ENCODE data around the gene KIF1A.
"Not testable (repeated sequence)": the region's sequence is repeated elsewhere in the genome, so short reads cannot be mapped to it uniquely, and the experiment has no call there.

Gene KIF1A

GRCh38 chr2:240698852-240699561 is 121.0 kb downstream of the KIF1A start:
- DNase-seq: not testable (repeated sequence)

GRCh38 chr2:240696469-240696868 is 123.5 kb downstream of the KIF1A start:
- DNase-seq: not testable (repeated sequence)

- DNase-seq: not testable (repeated sequence)
Observed at GRCh38 chr2:240695593-240695992, 124.4 kb downstream of the KIF1A start.

- DNase-seq: not testable (repeated sequence)
Observed at GRCh38 chr2:240694304-240694703, 125.7 kb downstream of the KIF1A start.

GRCh38 chr2:240692583-240693561 is 127.1 kb downstream of the KIF1A start:
- DNase-seq: not testable (repeated sequence)

- DNase-seq: not testable (repeated sequence)
Observed at GRCh38 chr2:240691631-240692420, 128.2 kb downstream of the KIF1A start, which contains the start of gene AQP12A. Gene AQP12A, plus strand, starts transcription at chr2:240691866. Its CDS starts 48 bp downstream, at chr2:240691914.

- DNase-seq: not testable (repeated sequence)
Observed at GRCh38 chr2:240691075-240691427, 129.0 kb downstream of the KIF1A start.

- not testable (repeated sequence) for DNase-seq
Observed at GRCh38 chr2:240690421-240691074, 129.5 kb downstream of the KIF1A start.

- DNase-seq: no peak
Observed at GRCh38 chr2:240689975-240690374, 130.0 kb downstream of the KIF1A start.

- no peak for DNase-seq
Observed at GRCh38 chr2:240688553-240688919, 131.5 kb downstream of the KIF1A start.

- no peak for DNase-seq
Observed at GRCh38 chr2:240687741-240688552, 132.1 kb downstream of the KIF1A start.

GRCh38 chr2:240687045-240687740 is 132.8 kb downstream of the KIF1A start:
- no peak for DNase-seq

GRCh38 chr2:240686460-240686859 is 133.6 kb downstream of the KIF1A start:
- no peak for DNase-seq

GRCh38 chr2:240685771-240686371 is 134.1 kb downstream of the KIF1A start:
- no peak for DNase-seq

- DNase-seq: not testable (repeated sequence)
Observed at GRCh38 chr2:240683980-240684728, 135.9 kb downstream of the KIF1A start.

- not testable (repeated sequence) for DNase-seq
Observed at GRCh38 chr2:240683329-240683979, 136.6 kb downstream of the KIF1A start.

- not testable (repeated sequence) for DNase-seq
Observed at GRCh38 chr2:240682431-240683224, 137.4 kb downstream of the KIF1A start, which contains the start of gene AQP12B. Gene AQP12B, minus strand, starts transcription at chr2:240682885. Its CDS starts 48 bp downstream, at chr2:240682837.

- DNase-seq: not testable (repeated sequence)
Observed at GRCh38 chr2:240680185-240680584, 139.8 kb downstream of the KIF1A start.

Measured in CD4-positive, alpha-beta T cell treated with Interleukin-1 beta for 1 hour (primary cell).